CMK (cell line): ENCODE measurements around the gene SENP1.
"Not testable (repeated sequence)": the region's sequence is repeated elsewhere in the genome, so short reads cannot be mapped to it uniquely, and the experiment has no call there.

ENCODE experiments used
- DNase-seq: peaks from one replicate; pipeline ENCODE4 v3.0.0-alpha.2; 2010; ENCODE audit warnings: low read depth

Gene SENP1

DNA sequence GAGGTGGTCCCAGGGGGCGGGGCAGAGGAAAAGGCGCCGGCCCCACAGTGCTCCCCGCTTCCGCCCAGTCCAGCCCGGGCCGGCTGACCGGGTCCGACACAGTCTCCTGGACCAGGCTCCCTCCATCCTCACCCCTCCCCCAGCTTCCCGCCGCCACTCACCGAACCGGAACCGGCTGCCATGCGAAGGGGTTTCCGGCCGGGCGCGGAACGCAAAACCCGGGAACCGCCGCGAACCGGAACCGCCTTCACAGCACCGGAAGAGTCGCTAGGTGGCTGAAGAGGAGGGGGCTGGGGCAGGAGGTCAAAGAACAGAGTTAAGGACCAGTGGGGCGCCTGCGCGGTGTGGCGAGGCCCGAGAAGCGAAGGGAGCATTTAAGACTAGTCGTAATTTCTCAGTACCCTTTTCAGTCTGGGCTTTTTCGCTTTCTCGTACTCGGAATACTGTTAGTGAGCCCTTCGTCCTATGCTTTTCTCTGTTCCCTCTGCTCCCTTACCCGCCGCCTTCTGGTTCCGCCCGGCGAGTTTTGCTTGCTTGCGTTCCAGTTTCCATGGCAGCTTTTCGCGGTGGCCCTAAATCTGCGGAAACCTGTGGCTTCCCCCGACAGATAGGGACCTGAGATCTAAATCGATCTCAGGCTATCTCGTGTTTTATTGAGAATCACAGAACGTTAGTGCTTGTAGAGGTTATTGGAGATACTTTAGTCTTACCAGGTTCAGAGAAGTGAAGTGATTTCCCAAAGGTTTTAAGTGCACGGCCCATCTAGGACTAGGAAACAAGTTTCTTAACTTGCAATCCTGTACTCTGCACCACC lies at the start of gene SENP1:
TSS of gene SENP1 (minus strand) at position 213 of the 814 bp plus-strand sequence. CDS start 4,607 bp downstream, outside the sequence.
- DNase-seq, result peak; percentile 81

DNA sequence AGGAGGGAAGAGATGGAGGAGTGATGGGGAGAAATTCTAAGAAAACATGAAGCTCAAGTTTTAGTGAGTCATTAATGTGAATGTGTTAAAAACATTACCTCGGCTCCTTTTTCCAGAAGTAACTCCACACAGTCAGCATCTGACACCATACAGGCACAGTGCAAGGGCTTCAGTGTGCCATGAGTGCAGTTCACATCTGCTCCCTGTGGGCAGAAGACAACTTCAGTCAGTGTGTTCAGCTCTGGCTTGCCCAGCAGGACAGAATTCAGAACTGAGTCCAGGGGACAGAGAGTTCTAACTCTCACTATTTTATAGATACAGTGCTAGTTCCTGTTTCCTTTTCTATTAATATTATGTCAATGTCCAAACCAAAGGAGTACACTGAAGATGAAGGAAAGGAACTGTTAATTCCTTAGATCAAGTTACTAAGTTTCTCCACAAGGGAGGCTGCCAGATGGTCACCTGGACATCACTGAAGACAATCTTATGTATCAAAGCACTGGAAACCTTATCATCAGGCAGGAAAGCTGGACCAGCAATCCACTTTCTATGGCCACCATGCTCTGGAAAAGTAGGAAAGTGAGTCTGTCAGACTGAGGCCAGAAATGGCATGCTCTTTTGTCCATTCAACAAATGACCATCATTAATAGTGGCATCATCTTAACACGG lies 45.4 kb upstream of the SENP1 start:
- DNase-seq, result no peak

DNA sequence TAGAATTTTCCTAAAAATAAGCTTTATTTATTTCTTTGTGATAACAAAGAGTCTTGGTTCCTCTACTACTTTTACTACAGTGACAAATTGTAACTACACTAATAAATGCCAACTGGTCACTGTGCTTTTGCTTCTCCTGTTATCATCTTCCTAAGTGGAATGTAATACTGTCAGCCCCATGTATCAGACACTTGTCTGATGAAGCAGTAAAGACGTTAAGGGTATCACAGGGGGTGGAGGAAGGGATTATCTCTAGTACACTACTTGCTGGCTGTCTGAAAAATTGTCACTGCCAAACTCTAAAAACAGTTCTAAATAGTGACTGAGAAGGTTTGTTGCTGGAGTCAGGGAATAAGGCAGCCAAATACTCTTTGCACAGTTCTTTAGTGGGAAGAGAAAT lies 40.1 kb upstream of the SENP1 start:
- no peak for DNase-seq

DNA sequence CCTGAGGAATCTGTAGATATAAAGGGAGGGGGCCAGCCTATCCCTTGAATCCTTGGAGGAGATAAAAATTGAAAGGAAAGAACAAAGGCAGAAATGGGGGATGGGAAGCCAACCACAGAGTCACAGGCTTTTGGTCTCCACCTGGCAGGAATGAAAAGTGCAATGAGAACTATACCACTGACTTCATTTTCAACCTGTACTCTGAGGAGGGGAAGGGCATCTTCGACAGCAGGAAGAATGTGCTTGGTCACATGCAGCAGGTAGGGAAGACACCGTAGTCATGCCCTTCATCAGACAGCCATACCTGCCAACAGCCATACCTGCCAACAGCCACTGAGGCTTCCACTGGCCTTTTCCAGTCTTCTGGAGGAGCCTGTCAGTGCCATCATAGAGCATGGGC lies 38.0 kb upstream of the SENP1 start:
- no peak for DNase-seq

DNA sequence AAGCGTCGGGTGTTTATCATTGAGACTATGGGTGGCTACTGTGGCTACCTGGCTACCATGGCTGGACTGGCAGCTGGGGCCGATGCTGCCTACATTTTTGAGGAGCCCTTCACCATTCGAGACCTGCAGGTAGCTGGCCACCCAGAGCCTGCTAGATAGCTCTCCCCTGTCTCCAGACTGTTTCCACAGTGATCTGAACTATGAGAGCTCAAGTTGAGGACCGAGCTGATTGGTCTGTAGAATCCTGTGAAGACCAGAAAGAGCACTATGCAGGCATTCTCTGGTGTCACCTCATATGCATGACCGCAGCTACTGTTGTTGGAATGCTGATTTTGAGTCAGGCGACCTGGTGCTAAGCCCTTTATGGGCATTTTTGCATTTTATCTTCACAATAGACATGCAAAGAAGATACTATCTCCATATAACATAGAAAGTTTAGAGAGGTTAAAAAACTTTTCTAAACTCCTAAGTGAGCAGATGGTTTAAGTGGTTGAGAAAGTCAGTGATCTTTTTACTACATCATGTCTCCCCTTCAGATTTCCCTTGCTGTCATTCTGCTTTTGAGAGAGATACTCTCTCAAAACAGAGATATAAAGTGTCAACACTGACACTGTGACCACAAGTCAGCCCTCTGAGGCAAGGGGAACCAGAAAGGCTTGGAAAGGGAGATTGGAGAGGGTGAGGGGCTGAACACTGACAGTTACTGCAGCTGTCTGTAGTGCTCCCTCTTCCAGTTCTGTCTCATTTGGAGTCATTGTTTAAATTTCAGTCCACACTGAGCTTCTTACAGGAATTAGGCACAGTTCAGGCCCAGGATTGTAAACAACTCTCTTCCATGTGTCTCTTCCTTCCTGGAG lies 37.2 kb upstream of the SENP1 start:
- no peak for DNase-seq

DNA sequence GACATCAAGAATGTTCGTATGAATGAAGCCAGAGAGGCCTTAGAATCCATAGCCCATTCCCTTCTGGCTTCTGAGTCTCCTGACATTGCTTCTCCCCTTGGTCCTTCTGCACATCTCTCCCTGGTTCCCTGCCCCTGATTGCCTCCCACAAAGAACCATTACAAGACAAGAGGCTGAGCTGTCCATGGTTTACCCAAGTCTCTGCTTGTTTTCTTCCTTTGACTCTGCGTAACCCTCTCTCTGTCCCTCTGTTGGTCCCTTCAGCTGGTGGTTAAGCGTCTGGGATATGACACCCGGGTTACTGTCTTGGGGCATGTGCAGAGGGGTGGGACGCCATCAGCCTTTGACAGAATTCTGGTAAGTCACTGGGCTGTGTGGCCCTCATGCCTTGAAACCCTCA lies 29.1 kb upstream of the SENP1 start:
- no peak for DNase-seq

DNA sequence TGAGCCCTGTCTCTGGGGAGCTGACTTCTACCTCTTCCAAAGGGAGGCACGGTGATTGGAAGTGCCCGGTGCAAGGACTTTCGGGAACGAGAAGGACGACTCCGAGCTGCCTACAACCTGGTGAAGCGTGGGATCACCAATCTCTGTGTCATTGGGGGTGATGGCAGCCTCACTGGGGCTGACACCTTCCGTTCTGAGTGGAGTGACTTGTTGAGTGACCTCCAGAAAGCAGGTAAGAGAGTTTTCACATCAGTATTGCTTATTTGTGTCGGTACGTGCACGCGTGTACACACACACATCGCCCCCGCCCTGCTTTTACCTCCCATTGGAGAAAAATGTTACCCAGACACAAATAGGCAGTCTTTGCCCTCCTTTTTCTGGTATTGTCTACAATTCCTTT lies 26.9 kb upstream of the SENP1 start:
- no peak for DNase-seq

DNA sequence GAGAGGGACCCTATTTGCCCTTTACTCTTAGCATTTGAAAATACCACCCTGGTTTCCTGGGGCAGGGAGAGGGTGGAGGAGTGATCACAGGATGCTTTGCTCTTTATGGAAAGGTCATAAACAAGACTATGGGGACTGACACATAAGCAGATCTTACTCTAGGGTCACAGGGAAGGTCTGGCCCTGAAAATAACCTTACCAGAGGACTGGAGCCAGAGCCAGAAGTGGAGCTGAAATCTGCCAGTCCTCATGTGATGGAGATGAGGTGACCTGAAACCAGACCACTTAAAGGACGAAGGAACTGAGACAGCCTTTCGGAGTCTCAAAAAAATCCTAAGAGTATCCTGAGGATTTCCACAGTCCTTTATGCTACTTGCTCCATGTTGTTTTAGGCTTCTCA lies 25.6 kb upstream of the SENP1 start:
- no peak for DNase-seq

DNA sequence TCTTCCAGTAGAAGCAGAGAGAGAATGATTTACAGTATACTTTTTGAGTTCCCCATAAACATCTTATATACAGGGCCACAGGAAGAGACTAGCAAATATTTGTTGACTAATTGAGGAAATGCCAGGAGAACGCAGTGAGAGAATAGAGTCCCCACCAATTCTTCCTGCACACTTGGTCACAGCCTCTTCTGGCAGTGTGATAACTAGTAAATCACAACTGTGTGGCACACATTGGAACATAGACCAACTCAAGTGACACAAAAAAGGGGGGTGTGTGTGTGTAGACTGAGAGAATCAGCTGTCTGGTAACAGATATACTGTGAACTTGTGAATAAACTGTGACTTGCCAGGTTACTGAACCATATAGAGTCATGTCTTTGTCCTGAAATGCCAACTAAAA lies 23.5 kb upstream of the SENP1 start:
- DNase-seq, result no peak

DNA sequence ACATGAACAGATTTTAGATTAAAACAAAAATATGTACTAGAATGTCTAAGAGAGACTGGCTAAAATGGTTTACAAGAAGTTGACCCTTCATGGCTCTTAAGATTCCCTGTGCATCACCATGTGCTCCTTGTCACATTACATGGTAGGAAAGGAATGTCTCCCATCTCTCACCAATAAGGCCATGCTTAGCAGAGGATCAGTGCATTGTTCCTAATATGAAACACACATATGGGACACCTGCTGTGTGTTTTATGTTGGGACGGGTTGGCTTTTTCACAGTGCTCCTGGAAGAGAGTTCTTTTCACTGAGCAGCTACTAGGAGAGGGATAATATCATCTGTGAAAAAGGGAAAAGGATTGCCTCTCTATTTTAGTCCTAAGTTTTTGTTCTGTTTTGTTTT lies 22.9 kb upstream of the SENP1 start:
- DNase-seq, result no peak

DNA sequence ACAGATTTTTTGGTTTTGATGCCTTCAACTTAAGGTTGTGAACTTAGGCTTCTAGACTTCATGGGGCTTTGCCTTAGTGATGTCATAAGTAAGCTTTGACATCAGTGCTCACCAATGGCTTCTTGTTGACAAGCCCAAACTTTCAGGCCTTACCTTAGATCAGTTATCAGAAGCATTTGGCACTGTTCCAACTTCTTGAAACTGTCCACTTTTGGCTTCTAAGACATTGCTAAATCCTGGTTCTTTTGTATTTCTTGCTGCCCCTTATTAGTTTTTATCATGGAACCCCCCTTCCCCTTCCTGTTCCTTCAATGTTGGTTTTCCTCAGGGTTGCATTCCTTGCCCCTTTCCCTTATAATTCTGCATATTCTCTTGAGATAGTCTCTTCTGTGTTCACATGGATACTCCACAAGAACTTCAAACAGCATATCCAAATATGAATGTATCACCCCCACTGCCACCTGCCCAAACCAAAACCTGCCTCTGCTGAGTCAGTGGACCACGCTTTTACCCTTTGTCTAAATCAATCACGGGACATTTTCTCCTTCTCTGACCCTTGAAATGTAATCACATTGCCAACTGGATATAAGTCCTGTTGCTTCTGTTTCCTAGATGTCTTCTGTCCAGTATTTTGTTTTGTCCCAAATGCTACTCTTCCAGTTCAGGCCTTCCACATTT lies 21.2 kb upstream of the SENP1 start:
- DNase-seq, result no peak

DNA sequence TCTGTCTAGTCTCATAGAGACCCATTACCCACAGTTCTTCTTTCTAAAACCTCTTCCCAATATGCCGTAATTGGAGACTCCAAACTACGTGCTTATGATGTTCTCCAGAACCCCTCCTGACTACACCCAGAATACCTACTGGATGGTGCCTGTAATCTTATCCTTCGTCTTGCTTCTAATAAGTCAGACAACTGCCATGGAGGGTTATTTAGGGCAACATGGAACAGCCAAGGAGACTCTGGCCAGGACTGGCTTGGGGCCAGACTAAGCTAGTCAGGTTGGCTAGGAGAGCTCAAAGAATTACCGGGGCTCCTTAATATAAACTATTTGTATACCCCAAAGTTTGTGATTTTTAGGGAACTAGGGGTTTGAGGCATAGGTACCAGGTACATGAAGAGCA lies 20.1 kb upstream of the SENP1 start:
- DNase-seq, result no peak

DNA sequence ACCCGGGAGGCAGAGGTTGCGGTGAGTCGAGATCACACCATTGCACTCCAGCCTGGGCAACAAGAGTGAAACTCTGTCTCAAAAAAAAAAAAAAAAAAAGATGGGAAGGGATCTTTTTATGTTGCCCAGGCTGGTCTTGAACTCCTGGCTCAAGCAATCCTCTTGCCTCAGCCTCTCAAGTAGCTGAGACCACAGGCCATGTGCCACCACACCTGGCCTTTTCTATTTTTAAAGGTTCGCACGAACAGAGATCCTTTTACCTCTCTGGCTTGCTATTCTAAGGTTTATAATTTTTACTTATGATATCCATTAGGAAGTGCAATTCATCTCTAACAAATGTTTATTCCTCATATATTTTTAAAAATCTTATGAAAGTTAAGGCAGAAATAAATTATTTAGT lies 19.7 kb upstream of the SENP1 start:
- DNase-seq, result not testable (repeated sequence)

DNA sequence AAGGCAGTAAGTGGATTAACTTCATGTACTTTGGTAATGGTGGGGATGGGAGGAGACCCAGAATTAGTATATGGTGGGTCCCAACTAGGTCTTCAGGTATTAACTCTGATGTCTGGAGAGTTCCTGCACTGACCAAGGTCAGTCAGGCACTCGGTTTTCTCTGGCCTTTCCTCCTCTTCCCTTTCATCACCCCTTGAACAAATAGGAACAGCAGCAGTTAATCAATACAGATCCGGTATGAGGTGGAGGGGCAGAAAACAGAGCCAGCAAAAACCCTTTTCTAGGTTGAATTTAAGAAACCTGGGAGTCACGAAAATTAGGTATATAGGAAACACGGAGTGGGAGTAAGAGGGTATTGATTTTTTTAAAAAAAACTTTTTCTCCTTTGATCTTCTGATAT lies 17.3 kb upstream of the SENP1 start:
- no peak for DNase-seq

DNA sequence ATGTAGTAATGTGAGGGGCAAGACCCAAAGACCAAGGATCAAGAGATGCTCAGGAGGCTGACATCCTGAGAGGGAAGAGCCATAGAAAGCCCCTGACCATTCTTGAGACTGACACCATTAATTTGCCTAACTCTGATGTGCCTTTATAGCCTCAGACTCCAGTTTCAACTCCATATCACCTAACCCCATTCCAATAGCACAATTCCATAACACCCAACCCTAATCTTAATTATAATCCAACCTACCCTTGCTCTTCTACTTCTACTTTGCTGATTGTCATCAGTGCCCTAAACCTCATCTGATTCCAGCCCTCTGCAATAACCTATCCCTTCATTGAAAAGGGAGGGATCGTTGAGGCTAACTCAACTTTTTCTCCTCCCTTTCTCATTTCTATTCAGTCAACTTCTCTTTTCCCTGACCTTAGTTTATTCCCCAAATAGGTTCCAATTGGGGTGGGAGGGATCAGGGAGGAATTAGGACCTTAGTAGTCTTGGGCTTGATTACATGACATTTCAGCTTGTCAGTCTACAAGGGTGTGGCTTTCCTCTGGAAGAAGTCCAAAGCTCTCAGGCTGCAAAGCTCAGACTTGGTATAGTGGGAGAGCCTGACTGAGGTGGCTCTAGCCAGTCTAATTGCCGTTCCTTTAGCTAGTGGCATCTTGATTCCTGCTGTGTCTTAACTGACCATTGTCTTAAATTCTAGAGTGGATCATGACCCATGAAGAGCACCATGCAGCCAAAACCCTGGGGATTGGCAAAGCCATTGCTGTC lies 16.4 kb upstream of the SENP1 start:
- DNase-seq, result no peak

DNA sequence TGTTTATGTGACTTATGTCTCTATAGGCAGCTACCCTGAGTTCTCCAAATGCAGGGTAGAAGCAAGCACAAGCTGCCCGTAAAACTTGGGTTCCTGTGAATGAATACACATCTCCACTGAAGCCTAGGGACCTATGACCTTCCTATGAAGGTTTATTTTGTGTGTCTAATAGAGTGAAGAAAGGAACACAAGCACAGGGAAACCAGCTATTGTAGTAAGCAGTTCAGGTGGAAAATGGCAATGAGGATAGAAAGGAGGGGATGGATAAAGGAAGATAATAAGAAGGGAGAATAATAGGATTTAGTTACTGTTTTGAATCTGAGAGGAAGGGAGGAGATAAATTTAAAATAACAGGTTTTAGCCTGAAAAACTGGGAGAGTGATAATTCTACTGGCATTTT lies 15.6 kb upstream of the SENP1 start:
- no peak for DNase-seq

DNA sequence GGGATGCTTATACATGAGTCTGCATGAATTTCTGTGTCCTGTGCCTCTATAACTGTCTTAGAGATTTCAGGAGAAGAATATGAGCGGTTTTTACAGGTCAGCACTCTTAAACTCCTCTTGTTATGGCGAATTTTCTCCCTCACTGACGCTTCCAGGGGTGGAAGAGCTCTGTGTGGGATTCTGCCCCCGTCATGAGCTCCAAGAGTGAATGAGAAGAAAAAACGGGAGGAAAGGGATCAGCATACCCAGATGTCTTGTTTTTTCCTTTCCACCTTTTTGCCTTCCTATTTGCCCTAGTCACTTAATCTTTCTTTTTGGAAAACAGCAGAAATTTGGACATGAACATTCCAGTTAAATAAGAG lies 13.9 kb upstream of the SENP1 start:
- no peak for DNase-seq

DNA sequence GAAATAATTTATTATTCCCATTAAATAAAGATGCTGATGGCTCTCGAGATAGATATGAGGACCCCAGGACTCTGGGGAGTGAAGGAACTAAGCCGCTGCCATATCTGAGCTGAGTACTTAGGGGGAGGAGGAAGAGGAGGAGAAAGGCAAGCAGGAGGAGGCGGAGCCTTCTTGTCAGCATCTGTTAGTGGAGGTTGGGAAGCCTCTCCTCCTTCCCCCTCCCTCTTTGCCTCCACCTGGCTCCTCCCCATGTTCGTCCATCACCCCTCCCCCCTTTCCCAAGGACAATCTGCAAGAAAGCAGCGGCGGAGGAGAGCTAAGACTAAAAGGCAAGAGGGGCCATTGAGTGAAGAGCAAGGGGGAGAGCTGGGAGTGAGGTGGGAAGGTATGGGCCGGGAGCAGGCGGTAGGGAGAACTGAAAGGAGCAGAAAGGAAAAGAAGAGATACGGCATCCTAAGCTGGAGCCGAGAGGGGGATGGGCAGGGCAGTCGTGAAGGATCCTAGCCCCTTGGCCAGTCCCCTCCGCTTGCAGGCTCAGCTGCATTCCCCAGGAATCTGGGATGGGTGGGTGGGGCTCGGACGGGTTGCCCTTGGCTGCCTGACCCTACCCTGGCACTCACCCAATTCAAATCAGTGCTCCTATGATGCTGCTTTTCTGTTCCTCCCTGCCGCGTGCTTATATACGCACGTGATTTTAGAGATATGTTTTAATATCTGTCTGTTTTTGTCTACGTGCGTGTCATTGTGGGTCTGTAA lies 13.4 kb upstream of the SENP1 start, which contains the start of gene PFKM:
TSS of gene PFKM (plus strand) at position 287 of the 756 bp plus-strand sequence. CDS start 3,411 bp downstream, outside the sequence.
- peak; percentile 83 for DNase-seq

DNA sequence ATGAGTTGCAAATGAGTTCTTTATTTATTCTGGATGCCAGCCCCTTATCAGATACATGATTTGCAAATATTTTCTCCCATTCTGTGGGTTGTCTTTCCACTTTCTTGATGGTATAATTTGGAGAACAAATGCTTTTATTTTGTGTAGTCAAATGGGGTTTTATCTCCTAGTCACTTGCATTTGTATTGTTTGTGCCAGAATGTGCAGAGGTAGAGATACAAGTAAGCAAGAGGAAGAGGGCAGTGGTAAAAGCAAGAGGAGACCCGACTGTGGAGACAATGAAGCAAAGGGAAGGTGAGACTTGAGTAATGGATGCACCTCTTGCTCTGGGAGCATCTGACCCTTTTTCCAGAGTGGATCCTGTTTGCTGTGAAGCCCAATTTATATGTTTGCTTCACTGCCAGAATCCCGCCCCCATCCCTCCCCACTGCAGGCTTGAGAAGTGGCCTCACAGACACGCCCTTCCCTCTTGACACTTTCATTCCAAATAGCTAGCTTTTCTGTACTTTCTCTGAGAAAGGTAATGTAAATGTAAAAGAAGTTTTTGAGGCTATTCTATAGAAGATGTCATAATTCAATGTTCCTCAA lies 12.5 kb upstream of the SENP1 start:
- no peak for DNase-seq

DNA sequence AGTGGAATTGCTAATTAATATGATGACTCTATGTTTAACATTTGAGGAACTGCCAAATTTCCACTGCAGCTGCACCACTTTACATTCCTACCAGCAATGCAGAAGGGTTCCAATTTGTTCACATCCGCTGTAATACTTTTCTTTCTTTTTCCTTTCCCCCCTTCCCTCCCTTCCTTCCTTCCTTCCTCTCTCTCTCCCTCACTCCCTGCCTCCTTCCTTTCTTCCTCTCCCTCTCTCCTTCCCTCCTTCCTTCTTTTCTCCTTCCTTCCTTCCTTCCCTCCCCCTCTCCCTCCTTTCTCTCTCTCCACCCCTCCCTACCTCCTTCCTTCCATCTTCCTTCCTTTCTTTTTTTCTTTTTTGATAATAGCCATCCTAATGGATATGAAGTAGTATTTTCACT lies 10.1 kb upstream of the SENP1 start:
- no peak for DNase-seq
